HCT116 (cell line): Measurements from ENCODE around the gene SCYGR1. TPM values are rescaled to one million over a fixed set of nuclear protein-coding genes. Genes with fewer than 3 reads are reported as not detected.

Experiments
- ATAC-seq: fragments of 200-7000 bp; cut with Tn5 transposase; 2 replicates; pipeline ENCODE4 v1.9.1; 2020; ENCODE audit warnings: mild to moderate bottlenecking, moderate library complexity
- BruUV-seq: library from RNA; stranded (reverse); fragments of 400-500 nt; replicated peaks from 2 replicates; lab custom pipeline; 2021; lab: Mats Ljungman, UMichigan
- CTCF ChIA-PET: fragments of 300-600 bp; sonication (Branson Sonifier 250); formaldehyde crosslinking; loops from one replicate; lab custom pipeline; 2021; ENCODE audit warnings: antibody characterized with exemption; lab: Charles Lee
- POLR2A ChIA-PET: fragments of 300-600, 350-600 bp; sonication (Branson Sonifier 250); formaldehyde crosslinking; loops from one replicate; lab custom pipeline; 2021; ENCODE audit warnings: antibody characterized with exemption; lab: Charles Lee
- RAD21 ChIA-PET, 2 experiments: fragments of 300-600 bp; sonication (Branson Sonifier 250); formaldehyde crosslinking; loops; one replicate each; lab custom pipeline; 2023; ENCODE audit warnings: low total read pairs in 2 of 2; ENCODE audit not compliant: uncharacterized antibody in 2 of 2, unreplicated experiment in 2 of 2, low non-redundant PET in 1 of 2; lab: Charles Lee
- DNase-seq: peaks from one replicate; pipeline ENCODE4 v3.0.0-alpha.2; 2010; ENCODE audit warnings: low read depth, low spot score
- H2AFZ ChIP-seq: fragments of 200-600 bp; shearing (Covaris generic), sonication (generic); 2 replicates; pipeline ENCODE4 v1.6.1; 2017; ENCODE audit warnings: low read depth, mixed run types, mixed read lengths, antibody characterized with exemption, low read length; ENCODE audit not compliant: poor library complexity, severe bottlenecking
- H3K27ac ChIP-seq: 2 replicates; pipeline ENCODE4 v1.5.1; 2012; ENCODE audit warnings: low read depth, low read length
- H3K27me3 ChIP-seq: fragments of 200-600 bp; sonication (generic); 2 replicates; pipeline ENCODE4 v1.6.1; 2016; ENCODE audit warnings: mixed run types, low read length, mixed read lengths; ENCODE audit not compliant: insufficient read depth
- H3K36me3 ChIP-seq, 2 experiments: fragments of 200-500 bp in 1 of 2; fragments of 200-600 bp in 1 of 2; sonication (Bioruptor generic) in 1 of 2; sonication (generic) in 1 of 2; 2 replicates each; pipeline versions ENCODE4 v1.5.1 to v1.6.1; 2014 to 2016; ENCODE audit warnings: low read length in 2 of 2, inconsistent platforms in 1 of 2, mixed read lengths in 1 of 2, mixed run types in 1 of 2; ENCODE audit not compliant: insufficient read depth in 2 of 2, control insufficient read depth in 1 of 2
- H3K4me1 ChIP-seq, 2 experiments: fragments of 200-600 bp in 1 of 2; sonication (generic) in 1 of 2; 2 replicates each; pipeline versions ENCODE4 v1.5.1 to v1.6.1; 2012 to 2017; ENCODE audit warnings: low read length in 2 of 2, inconsistent platforms in 1 of 2, mild to moderate bottlenecking in 1 of 2, mixed read lengths in 1 of 2, mixed run types in 1 of 2, moderate library complexity in 1 of 2; ENCODE audit not compliant: insufficient read depth in 2 of 2, control insufficient read depth in 1 of 2
- H3K4me2 ChIP-seq: fragments of 200-600 bp; sonication (generic); 2 replicates; pipeline ENCODE4 v1.6.1; 2017; ENCODE audit warnings: mixed run types, low read length, mixed read lengths
- H3K4me3 ChIP-seq, 2 experiments: fragments of 200-600 bp in 1 of 2; sonication (generic) in 1 of 2; replicated peaks in 1 of 2; 2 replicates each; pipeline ENCODE4 v1.5.1; 2011 to 2016; ENCODE audit warnings: low read length in 2 of 2, control low read depth in 1 of 2, low read depth in 1 of 2, mild to moderate bottlenecking in 1 of 2, mixed read lengths in 1 of 2, mixed run types in 1 of 2
- H3K79me2 ChIP-seq: fragments of 200-600 bp; sonication (generic); 2 replicates; pipeline ENCODE4 v1.6.1; 2017; ENCODE audit warnings: mild to moderate bottlenecking, mixed run types, low read length, moderate library complexity, mixed read lengths; ENCODE audit not compliant: insufficient read depth
- H3K9ac ChIP-seq: fragments of 200-600 bp; sonication (generic); 2 replicates; pipeline ENCODE4 v1.6.1; 2016; ENCODE audit warnings: low read length, mixed read lengths
- H3K9me2 ChIP-seq: fragments of 200-600 bp; sonication (generic), shearing (Covaris generic); 2 replicates; pipeline ENCODE4 v1.6.1; 2017; ENCODE audit warnings: mixed run types, mild to moderate bottlenecking, moderate library complexity; ENCODE audit not compliant: insufficient read depth
- H3K9me3 ChIP-seq, 2 experiments: fragments of 200-500 bp in 1 of 2; fragments of 200-600 bp in 1 of 2; sonication (Bioruptor generic) in 1 of 2; sonication (generic) in 1 of 2; 2 replicates each; pipeline ENCODE4 v1.6.1; 2014 to 2017; ENCODE audit warnings: low read length in 2 of 2, mixed read lengths in 2 of 2, inconsistent platforms in 1 of 2, low read depth in 1 of 2, mild to moderate bottlenecking in 1 of 2, mixed run types in 1 of 2, moderate library complexity in 1 of 2; ENCODE audit not compliant: control insufficient read depth in 1 of 2, insufficient read depth in 1 of 2
- H4K20me1 ChIP-seq: fragments of 200-600 bp; sonication (generic), shearing (Covaris generic); 2 replicates; pipeline ENCODE4 v1.6.1; 2017; ENCODE audit warnings: mixed run types, mild to moderate bottlenecking, moderate library complexity; ENCODE audit not compliant: insufficient read depth
- ATF3 ChIP-seq: IDR thresholded peaks from 2 replicates; pipeline ENCODE4 v1.6.1; 2012
- CBX3 ChIP-seq: IDR thresholded peaks from 2 replicates; pipeline ENCODE4 v1.6.1; 2012; ENCODE audit warnings: low read depth
- CTCF ChIP-seq, 3 experiments: fragments of 200-600 bp in 1 of 3; sonication (generic) in 1 of 3; IDR thresholded peaks in 2 of 3; conservative IDR thresholded peaks in 1 of 3; 2 replicates each; pipeline ENCODE4 v1.5.1; 2012 to 2017; ENCODE audit warnings: low read depth in 2 of 3, low read length in 2 of 3, antibody characterized with exemption in 1 of 3, borderline replicate concordance in 1 of 3, control low read depth in 1 of 3, mild to moderate bottlenecking in 1 of 3, mixed read lengths in 1 of 3, mixed run types in 1 of 3, moderate library complexity in 1 of 3; ENCODE audit not compliant: insufficient read depth in 1 of 3
- JUND ChIP-seq: IDR thresholded peaks from 2 replicates; pipeline ENCODE4 v1.6.1; 2012
- POLR2A ChIP-seq: IDR thresholded peaks from 2 replicates; pipeline ENCODE4 v1.7.0; 2011; ENCODE audit warnings: borderline replicate concordance; ENCODE audit not compliant: insufficient read depth, insufficient read length; ENCODE audit errors: extremely low read depth
- RAD21 ChIP-seq: IDR thresholded peaks from 2 replicates; pipeline ENCODE4 v1.6.1; 2012; ENCODE audit warnings: low read depth, mild to moderate bottlenecking
- SIN3A ChIP-seq: IDR thresholded peaks from 2 replicates; pipeline ENCODE4 v1.6.1; 2012; ENCODE audit warnings: low read depth
- TCF7L2 ChIP-seq: IDR thresholded peaks from 2 replicates; pipeline ENCODE4 v1.7.0; 2011; ENCODE audit warnings: borderline replicate concordance, inconsistent platforms; ENCODE audit not compliant: insufficient read depth, insufficient read length; ENCODE audit errors: extremely low read depth
- YY1 ChIP-seq: IDR thresholded peaks from 2 replicates; pipeline ENCODE4 v1.6.1; 2011; ENCODE audit warnings: low read length, low read depth, moderate library complexity, mild to moderate bottlenecking; ENCODE audit not compliant: insufficient replicate concordance; ENCODE audit errors: extremely low read depth
- ZBTB33 ChIP-seq: IDR thresholded peaks from 2 replicates; pipeline ENCODE4 v1.6.1; 2011; ENCODE audit warnings: mild to moderate bottlenecking, low read length, moderate library complexity; ENCODE audit not compliant: insufficient replicate concordance; ENCODE audit errors: extremely low read depth
- ZFX ChIP-seq: fragments of 450-650 bp; IDR thresholded peaks from 2 replicates; pipeline ENCODE4 v1.6.1; 2017
- intact Hi-C: fragments of 100-400 bp; cut with micrococcal nuclease; formaldehyde crosslinking; loops from 2 replicates; pipeline ENCODE4 v1.10.0; 2022
- total RNA-seq: library from RNA; stranded (reverse); gene quantifications from one replicate; pipeline ENCODE4 v1.2.1, GENCODE V29; 2021; ENCODE audit not compliant: unreplicated experiment
- TF ChIP-seq, protein P1 (sequence below): IDR thresholded peaks from 2 replicates; pipeline ENCODE4 v1.6.1; 2012

SCYGR1 gene
- total RNA-seq, 1 experiment from 2014 or later = not detected

- no peak for ATAC-seq
- Histone ChIP-seq H3K9me3 (no peaks in the 10 kb centered on the region), H3K4me1 (peaks cover 6 to 18% of the 10 kb centered on the region in 2 experiments), H3K79me2 (no peaks in the 10 kb centered on the region), H3K27me3 (no peaks in the 10 kb centered on the region), H3K9ac (no peak overlapping the region), H3K27ac (no peak overlapping the region), H3K36me3 (no peaks in the 10 kb centered on the region), H4K20me1 (no peaks in the 10 kb centered on the region), H3K4me2 (no peak overlapping the region), H3K4me3 (no peak overlapping the region), H2AFZ (no peak overlapping the region), H3K9me2 (no peaks in the 10 kb centered on the region)
- intact Hi-C loops = no loop called here
- ChIA-PET CTCF (no interaction called here), POLR2A (no interaction called here), RAD21 (no interaction called here)
- no TSS peak for BruUV-seq
- no peak for DNase-seq
- TF ChIP-seq TCF7L2 = no peak
- TF ChIP-seq, protein P1, sequence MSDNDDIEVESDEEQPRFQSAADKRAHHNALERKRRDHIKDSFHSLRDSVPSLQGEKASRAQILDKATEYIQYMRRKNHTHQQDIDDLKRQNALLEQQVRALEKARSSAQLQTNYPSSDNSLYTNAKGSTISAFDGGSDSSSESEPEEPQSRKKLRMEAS = no peak
- no peak for TF ChIP-seq POLR2A
- TF ChIP-seq SIN3A = no peak
- no peak for TF ChIP-seq YY1
- no peak for TF ChIP-seq ZFX
Observed at GRCh38 chr2:227411990-227412350, 24.2 kb upstream of the SCYGR1 start.

GRCh38 chr2:227411320-227411989 is 23.7 kb upstream of the SCYGR1 start:
- BruUV-seq = no TSS peak

More at GRCh38 chr2:227411320-227411989, 23.7 kb upstream of the SCYGR1 start:
- ChIA-PET CTCF (no interaction called here), RAD21 (no interaction called here), POLR2A (no interaction called here)
- H3K9ac ChIP-seq = no peak overlapping the region
- no peak for TF ChIP-seq ATF3
- TF ChIP-seq RAD21 = no peak
- TF ChIP-seq ZBTB33 = no peak
- no peak for TF ChIP-seq JUND
- no peak for TF ChIP-seq CBX3
- no peak for TF ChIP-seq CTCF (IDR thresholded peaks at IDR 0.05 in 2 of 3, conservative IDR thresholded peaks at IDR 0.05 in 1 of 3; ENCODE audit: borderline replicate concordance in 1 of 3, insufficient read depth in 1 of 3, low read depth in 2 of 3, low read length in 2 of 3)
- TF ChIP-seq TCF7L2 = no peak
- DNase-seq (no peak), ATAC-seq (no peak)
- no peak overlapping the region for H2AFZ ChIP-seq
- no peaks in the 10 kb centered on the region for H3K9me3 ChIP-seq
- H3K27ac ChIP-seq = no peak overlapping the region
- H4K20me1 ChIP-seq = no peaks in the 10 kb centered on the region
- H3K27me3 ChIP-seq = no peaks in the 10 kb centered on the region
- peaks cover 10 to 23% of the 10 kb centered on the region in 2 experiments for H3K4me1 ChIP-seq
- intact Hi-C loops = no loop called here
- H3K4me2 ChIP-seq = no peak overlapping the region
- no peaks in the 10 kb centered on the region for H3K36me3 ChIP-seq
- H3K9me2 ChIP-seq = no peaks in the 10 kb centered on the region
- no peak overlapping the region for H3K4me3 ChIP-seq
- no peaks in the 10 kb centered on the region for H3K79me2 ChIP-seq
